ENCODE data around the gene BTBD2.

The BTBD2 gene

DNA sequence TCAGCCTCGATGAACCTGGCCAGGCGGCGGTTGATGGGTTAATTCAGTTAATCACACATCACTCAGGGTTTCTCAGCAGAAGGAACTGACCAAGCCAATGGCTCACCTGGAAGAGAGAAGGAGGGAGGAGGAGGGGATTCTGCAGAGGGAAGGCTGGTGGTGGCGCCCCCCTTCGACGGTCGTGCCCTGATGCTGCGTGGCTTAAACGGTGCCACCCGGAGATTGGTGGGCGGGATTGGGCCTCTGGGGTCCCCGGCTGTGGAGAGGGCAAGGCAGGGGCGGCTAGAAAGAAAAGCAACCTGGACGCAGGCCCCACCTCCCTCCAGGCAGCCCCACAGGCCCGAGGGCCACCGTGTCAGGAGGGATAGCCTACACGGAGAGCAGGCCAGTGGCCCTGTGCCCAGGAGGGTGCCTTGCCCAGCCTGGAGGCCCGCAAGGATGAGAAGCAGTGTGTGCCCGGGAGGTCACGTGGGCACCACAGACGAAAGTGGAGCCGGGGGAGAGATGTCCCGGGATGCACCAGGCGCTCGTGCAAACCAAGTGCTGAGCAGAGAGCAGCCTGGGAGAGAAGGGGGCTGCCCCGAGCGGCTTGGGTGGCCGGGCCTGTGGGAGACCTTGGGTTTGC lies 58.5 kb downstream of the BTBD2 start:
- H3K9me3 ChIP-seq, result no peaks in the 10 kb centered on the region
- peaks cover 0 to 14% (median 0%) of the 10 kb centered on the region in 4 donors for H3K4me1 ChIP-seq
- H3K36me3 ChIP-seq, result peaks cover 0 to 29% (median 0%) of the 10 kb centered on the region in 3 donors
- no peaks in the 10 kb centered on the region for H3K27me3 ChIP-seq
- no peak for DNase-seq
- no peak overlapping the region for H3K4me3 ChIP-seq
- intact Hi-C loops (cut with DNase I; ENCODE audit: low total_unique reads), result no loop called here
- TF ChIP-seq, protein P1, sequence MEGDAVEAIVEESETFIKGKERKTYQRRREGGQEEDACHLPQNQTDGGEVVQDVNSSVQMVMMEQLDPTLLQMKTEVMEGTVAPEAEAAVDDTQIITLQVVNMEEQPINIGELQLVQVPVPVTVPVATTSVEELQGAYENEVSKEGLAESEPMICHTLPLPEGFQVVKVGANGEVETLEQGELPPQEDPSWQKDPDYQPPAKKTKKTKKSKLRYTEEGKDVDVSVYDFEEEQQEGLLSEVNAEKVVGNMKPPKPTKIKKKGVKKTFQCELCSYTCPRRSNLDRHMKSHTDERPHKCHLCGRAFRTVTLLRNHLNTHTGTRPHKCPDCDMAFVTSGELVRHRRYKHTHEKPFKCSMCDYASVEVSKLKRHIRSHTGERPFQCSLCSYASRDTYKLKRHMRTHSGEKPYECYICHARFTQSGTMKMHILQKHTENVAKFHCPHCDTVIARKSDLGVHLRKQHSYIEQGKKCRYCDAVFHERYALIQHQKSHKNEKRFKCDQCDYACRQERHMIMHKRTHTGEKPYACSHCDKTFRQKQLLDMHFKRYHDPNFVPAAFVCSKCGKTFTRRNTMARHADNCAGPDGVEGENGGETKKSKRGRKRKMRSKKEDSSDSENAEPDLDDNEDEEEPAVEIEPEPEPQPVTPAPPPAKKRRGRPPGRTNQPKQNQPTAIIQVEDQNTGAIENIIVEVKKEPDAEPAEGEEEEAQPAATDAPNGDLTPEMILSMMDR (IDR thresholded peaks at IDR 0.05), result no peak
- H3K27ac ChIP-seq, result no peak overlapping the region

DNA sequence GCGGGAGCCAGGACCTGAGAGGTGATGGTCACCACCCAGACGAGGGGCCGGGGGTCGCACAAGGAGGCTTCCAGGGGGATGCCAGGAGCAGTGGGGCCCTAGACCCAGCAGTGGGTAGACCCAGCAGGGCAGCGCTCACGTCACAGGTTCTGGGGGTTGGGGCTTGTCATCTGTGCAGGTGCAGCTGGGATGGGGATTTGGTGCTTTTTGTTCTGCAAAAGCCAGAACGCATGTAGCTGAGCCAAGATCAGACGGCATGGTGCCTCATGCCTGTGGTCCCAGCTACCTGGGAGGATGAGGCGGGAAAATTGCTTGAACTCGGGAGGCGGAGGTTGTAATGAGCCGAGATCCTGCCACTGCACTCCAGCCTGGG lies 59.4 kb downstream of the BTBD2 start:
- intact Hi-C loops (cut with DNase I; ENCODE audit: low total_unique reads), result no loop called here
- Histone ChIP-seq H3K4me1 (peaks cover 0 to 14% (median 0%) of the 10 kb centered on the region in 4 donors), H3K27me3 (no peaks in the 10 kb centered on the region), H3K4me3 (no peak overlapping the region), H3K9me3 (no peaks in the 10 kb centered on the region), H3K27ac (no peak overlapping the region), H3K36me3 (peaks cover 0 to 29% (median 0%) of the 10 kb centered on the region in 3 donors)
- no peak for DNase-seq
- TF ChIP-seq, protein P1 (IDR thresholded peaks at IDR 0.05), result no peak

DNA sequence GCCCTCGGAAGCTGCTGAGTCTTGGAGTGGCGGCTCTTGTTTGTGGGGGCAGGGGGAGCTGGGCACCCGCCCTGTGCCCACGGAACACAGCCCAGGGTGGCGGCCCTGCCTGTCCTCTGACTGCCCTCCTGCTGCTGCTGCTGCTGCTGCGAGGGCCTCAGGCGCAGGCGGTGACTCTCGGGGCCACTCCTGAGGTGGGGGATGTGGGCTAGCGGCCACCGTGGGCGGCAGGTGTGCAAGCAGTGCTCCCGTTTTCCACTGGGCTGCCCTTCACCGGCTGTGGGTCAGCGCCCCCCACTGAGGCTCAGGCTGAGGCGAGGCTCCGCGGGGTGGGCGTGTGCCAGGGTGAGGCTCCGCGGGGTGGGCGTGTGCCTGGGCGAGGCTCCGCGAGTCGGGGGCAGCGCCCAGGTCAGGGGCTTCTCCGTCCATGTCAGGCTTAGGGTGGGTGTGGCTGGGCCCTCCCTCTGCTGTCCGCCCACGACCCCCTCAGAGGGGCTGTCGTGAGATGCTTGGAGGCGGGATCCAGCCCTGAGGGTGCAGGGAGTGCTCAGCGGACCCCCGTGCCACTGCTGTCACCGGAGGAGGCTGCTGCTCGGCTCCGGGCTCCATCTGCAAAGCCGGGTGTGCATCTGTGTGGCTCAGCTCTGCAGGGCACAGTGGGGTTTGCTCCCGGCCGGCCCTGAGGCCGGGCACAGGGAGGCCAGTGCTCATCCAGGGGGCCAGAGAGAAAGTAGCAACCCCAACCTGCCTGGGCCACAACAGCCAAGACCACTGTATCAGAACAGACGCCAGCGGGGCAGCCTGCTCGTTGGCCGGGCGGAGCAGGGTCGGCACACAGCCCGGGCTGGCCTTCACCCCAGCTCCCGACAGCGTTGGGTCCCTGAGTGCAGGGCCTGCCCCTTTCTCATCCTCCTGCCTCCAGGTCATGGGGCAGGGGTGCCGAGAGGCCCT lies 60.1 kb downstream of the BTBD2 start:
- peaks cover 0 to 14% (median 0%) of the 10 kb centered on the region in 4 donors for H3K4me1 ChIP-seq
- no peak overlapping the region for H3K4me3 ChIP-seq
- no peak overlapping the region for H3K27ac ChIP-seq
- intact Hi-C loops (cut with DNase I; ENCODE audit: low total_unique reads), result no loop called here
- H3K36me3 ChIP-seq, result peaks cover 0 to 29% (median 0%) of the 10 kb centered on the region in 3 donors
- DNase-seq, result no peak
- TF ChIP-seq, protein P1 (IDR thresholded peaks at IDR 0.05), result no peak
- H3K9me3 ChIP-seq, result no peaks in the 10 kb centered on the region
- H3K27me3 ChIP-seq, result no peaks in the 10 kb centered on the region

DNA sequence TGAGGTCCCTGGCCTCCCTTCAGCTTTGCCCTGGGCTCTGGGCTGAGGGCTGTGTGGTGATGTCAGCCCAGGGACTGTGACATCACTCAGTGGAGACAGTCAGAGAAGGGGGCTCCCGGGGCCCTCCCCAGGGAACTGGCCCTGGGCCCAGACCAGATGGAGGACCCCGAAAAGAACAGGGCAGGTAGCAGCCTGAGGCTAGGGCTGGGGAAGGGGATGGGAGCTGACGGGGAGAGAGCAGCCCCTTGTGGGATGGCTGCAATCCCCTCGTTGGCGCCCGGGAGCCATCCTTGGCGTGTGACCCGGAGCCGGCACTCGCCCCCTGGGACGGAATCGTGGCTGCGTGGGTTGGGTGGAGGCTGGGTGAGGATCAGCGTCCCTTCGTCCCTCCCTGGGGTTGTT lies 61.0 kb downstream of the BTBD2 start:
- intact Hi-C loops (cut with DNase I; ENCODE audit: low total_unique reads), result no loop called here
- no peak for DNase-seq
- TF ChIP-seq, protein P1 (IDR thresholded peaks at IDR 0.05), result no peak
- Histone ChIP-seq H3K4me1 (peaks cover 0 to 14% (median 0%) of the 10 kb centered on the region in 4 donors), H3K9me3 (no peaks in the 10 kb centered on the region), H3K27ac (no peak overlapping the region), H3K36me3 (peaks cover 0 to 36% (median 0%) of the 10 kb centered on the region in 3 donors), H3K4me3 (no peak overlapping the region), H3K27me3 (no peaks in the 10 kb centered on the region)

DNA sequence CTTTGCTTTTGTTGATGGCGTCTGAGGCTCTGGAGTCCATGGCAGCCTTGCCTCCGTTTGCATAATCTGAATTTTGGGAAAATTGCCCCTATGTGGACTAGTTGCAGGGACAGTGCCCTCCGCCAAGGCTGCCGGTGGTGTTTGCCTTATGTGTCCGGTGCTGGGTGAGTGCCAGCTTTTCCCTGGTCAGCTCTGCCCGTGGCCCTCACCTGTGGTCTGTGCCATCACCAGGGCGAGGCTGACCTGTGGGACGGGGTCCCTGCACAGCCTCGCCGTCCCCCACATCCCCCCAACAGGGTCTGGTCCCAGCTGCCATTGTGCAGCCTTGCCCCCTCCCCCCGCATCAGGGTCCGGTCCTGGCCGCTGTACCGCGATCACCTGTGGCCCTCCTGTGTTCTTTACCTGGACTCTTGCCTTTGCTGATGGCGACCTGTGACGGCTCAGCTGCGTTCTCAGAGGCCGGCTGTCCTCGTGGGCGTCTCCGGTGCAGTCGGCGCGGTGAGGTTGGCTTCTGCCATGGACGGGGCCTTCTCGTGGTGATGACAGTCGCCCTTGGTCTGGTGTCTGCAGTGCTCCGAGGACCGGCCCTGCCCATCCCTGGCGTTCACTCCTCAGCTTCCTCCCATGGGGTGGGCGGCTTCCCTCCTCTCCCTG lies 61.9 kb downstream of the BTBD2 start:
- Histone ChIP-seq H3K27me3 (no peaks in the 10 kb centered on the region), H3K9me3 (no peaks in the 10 kb centered on the region), H3K27ac (no peak overlapping the region), H3K4me1 (peaks cover 0 to 14% (median 0%) of the 10 kb centered on the region in 4 donors), H3K36me3 (peaks cover 0 to 44% (median 0%) of the 10 kb centered on the region in 3 donors), H3K4me3 (no peak overlapping the region)
- intact Hi-C loops (cut with DNase I; ENCODE audit: low total_unique reads), result no loop called here
- DNase-seq, result no peak
- TF ChIP-seq, protein P1 (IDR thresholded peaks at IDR 0.05), result no peak
